WI38 (cell line): Measurements from ENCODE around the gene GLIS2.

ENCODE experiments used
- H3K4me3 ChIP-seq: 2 replicates; pipeline ENCODE4 v1.5.1; 2011; ENCODE audit warnings: low read depth, mild to moderate bottlenecking, control low read depth, low read length
- TF ChIP-seq, protein P1 (sequence below): IDR thresholded peaks from 2 replicates; pipeline ENCODE4 v1.5.1; 2012; ENCODE audit warnings: low read depth, mild to moderate bottlenecking, control low read depth, low read length

Gene GLIS2

GRCh38 chr16:4315186-4316107, at the start of gene GLIS2:
GLIS2 (plus strand) TSS chr16:4316067; CDS start chr16:4332281, 16,214 bp downstream.
- H3K4me3 ChIP-seq: peak within 1 kb of the TSS; percentile 84
- TF ChIP-seq, protein P1, sequence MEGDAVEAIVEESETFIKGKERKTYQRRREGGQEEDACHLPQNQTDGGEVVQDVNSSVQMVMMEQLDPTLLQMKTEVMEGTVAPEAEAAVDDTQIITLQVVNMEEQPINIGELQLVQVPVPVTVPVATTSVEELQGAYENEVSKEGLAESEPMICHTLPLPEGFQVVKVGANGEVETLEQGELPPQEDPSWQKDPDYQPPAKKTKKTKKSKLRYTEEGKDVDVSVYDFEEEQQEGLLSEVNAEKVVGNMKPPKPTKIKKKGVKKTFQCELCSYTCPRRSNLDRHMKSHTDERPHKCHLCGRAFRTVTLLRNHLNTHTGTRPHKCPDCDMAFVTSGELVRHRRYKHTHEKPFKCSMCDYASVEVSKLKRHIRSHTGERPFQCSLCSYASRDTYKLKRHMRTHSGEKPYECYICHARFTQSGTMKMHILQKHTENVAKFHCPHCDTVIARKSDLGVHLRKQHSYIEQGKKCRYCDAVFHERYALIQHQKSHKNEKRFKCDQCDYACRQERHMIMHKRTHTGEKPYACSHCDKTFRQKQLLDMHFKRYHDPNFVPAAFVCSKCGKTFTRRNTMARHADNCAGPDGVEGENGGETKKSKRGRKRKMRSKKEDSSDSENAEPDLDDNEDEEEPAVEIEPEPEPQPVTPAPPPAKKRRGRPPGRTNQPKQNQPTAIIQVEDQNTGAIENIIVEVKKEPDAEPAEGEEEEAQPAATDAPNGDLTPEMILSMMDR: no peak

DNA sequence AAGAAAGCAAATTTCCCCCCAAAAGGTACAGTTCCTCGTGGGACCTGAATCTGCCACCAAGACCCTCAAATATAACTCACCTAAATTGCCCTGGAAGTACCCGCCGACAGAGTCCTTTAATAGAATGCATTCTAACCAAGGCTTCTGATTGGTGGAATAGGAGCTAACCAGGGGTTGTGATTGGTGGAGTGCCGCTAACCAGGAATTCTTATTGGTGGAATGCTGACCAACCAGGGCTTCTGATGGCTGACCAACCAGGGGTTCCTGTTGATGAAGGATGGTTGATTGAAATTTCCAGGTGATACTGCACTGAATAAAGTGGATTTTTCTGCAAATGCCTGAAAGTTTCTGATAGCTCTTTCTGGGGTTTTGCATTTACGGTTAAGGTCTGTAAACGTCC, 49.5 kb upstream of the GLIS2 start:
- H3K4me3 ChIP-seq: no peak overlapping the region
- TF ChIP-seq, protein P1: no peak

- no peak overlapping the region for H3K4me3 ChIP-seq
- TF ChIP-seq, protein P1: no peak
Measured at GRCh38 chr16:4270091-4270490, 45.8 kb upstream of the GLIS2 start.

- H3K4me3 ChIP-seq: no peak overlapping the region
- TF ChIP-seq, protein P1: no peak
Measured at GRCh38 chr16:4270595-4270994, 45.3 kb upstream of the GLIS2 start.

GRCh38 chr16:4271176-4272113, 44.4 kb upstream of the GLIS2 start:
- peak overlapping the region; percentile 65 for H3K4me3 ChIP-seq

DNA sequence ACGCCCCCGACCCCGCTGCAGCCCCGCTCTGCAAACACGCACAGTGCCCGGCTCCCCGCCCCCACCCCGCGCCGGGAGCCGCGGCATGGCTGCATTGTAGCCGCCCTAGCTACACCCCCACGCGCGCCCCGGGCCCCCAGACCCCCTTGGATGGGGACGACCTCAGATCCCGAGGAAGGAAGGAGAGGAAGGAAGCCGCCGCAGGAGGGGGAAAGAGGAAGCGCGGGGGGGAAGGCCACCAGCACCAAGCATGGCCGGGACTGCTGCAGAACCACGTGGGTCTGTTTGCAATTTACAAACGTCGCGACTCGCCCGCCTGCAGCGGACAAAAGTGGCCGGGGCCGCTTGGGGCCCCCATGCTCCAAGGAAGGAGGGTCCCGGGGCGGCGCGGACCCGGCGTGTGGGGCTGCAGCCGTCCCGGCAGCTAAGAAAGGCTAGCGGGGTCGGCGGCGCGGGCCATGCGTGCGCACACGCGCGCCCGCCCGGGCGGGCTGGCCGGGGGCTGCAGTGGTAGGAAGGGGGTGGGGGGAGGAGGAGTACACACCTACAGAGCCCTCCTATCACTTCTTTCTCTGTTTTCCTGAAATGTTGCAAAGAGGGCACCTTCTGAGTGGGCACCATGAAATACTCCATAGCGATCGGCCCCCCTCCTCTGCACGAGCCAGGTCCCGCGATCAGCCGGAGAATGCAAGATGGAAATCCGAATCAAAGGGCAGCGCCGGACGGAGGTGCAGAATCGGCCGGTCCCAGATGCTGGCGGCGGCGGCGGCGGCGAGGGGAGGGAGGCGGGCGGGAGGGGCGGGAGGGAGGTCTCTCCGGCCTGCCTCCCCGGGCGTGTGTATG, 43.5 kb upstream of the GLIS2 start:
- TF ChIP-seq, protein P1: no peak
- H3K4me3 ChIP-seq: peak overlapping the region; percentile 65

More at GRCh38 chr16:4271176-4272113, 44.4 kb upstream of the GLIS2 start:
- TF ChIP-seq, protein P1: no peak
